ENCODE results near the gene GFRA1. TPM values are rescaled to one million over a fixed set of nuclear protein-coding genes. Genes with fewer than 3 reads are reported as not detected.

GFRA1 gene
- total and polyA plus RNA-seq, 2 donors (not counting 1 experiment from before 2014, with no cell fraction given) = not detected

- TF ChIP-seq CTCF (IDR thresholded peaks at IDR 0.05) (no peak), EZH2 (IDR thresholded peaks at IDR 0.05; ENCODE audit: borderline replicate concordance, insufficient read depth, low read depth, low read length, poor library complexity, severe bottlenecking) (no peak)
- intact Hi-C loops (cut with micrococcal nuclease) = no loop called here
- ATAC-seq (ENCODE audit: low read depth) = no peak
Observed at GRCh38 chr10:116198676-116199035, 74.3 kb downstream of the GFRA1 start.

GRCh38 chr10:116197946-116198675, 74.9 kb downstream of the GFRA1 start:
- peaks cover 0 to 10% (median 4%) of the 10 kb centered on the region in 3 donors for H3K9me3 ChIP-seq (ENCODE audit: control extremely low read depth in 1 of 3, control insufficient read depth in 2 of 3, insufficient read depth in 1 of 3, low read length in 2 of 3)
- CTCF ChIA-PET = no interaction called here
- no peak overlapping the region for H3K4me3 Mint-ChIP-seq
- H3K4me2 ChIP-seq (replicated peaks; ENCODE audit: low read depth, low read length, poor library complexity, severe bottlenecking) = no peak overlapping the region
- H3K27me3 ChIP-seq (replicated peaks in 1 of 4; ENCODE audit: control extremely low read depth in 1 of 4, control insufficient read depth in 3 of 4, insufficient read depth in 4 of 4, low read length in 3 of 4) = no peaks in the 10 kb centered on the region
- intact Hi-C loops (cut with micrococcal nuclease) = no loop called here
- ATAC-seq (ENCODE audit: low read depth) (no peak), DNase-seq (no peak)
- POLR2A ChIA-PET = no interaction called here
- H3K27ac Mint-ChIP-seq = no peak overlapping the region
- WGBS (ENCODE audit: insufficient coverage) = 42% methylated on average over 7 of the region's 12 CpGs
- H3K9me3 Mint-ChIP-seq (ENCODE audit: insufficient read depth) = no peaks in the 10 kb centered on the region
- no peak overlapping the region for H3K27ac ChIP-seq (ENCODE audit: low read length in 2 of 2)
- H3K4me1 ChIP-seq (ENCODE audit: control insufficient read depth in 2 of 2, insufficient read depth in 2 of 2, low read length in 2 of 2) = no peaks in the 10 kb centered on the region
- TF ChIP-seq EZH2 (IDR thresholded peaks at IDR 0.05; ENCODE audit: borderline replicate concordance, insufficient read depth, low read depth, low read length, poor library complexity, severe bottlenecking) (no peak), CTCF (IDR thresholded peaks at IDR 0.05) (no peak)
- no peak overlapping the region for H2AFZ ChIP-seq (ENCODE audit: insufficient read depth, low read depth, low read length, poor library complexity, severe bottlenecking)
- no peak overlapping the region for H3K4me3 ChIP-seq (ENCODE audit: control extremely low read depth in 1 of 5, extremely low read depth in 1 of 5, insufficient read depth in 1 of 5, low read depth in 2 of 5, low read length in 4 of 5)
- no peaks in the 10 kb centered on the region for H4K20me1 ChIP-seq (ENCODE audit: control insufficient read depth, insufficient read depth, low read length, poor library complexity, severe bottlenecking)
- H3K36me3 ChIP-seq (replicated peaks in 1 of 2; ENCODE audit: control extremely low read depth in 1 of 2, control insufficient read depth in 1 of 2, extremely low read depth in 1 of 2, insufficient read depth in 2 of 2, low read length in 1 of 2) = no peaks in the 10 kb centered on the region
- H3K79me2 ChIP-seq (ENCODE audit: control insufficient read depth, insufficient read depth, low read length) = no peaks in the 10 kb centered on the region
- no peaks in the 10 kb centered on the region for H3K27me3 Mint-ChIP-seq
- H3K4me1 Mint-ChIP-seq = no peaks in the 10 kb centered on the region
- no peak overlapping the region for H3K9ac ChIP-seq (ENCODE audit: low read length)

More at GRCh38 chr10:116198676-116199035, 74.3 kb downstream of the GFRA1 start:
- H3K9me3 ChIP-seq (ENCODE audit: control extremely low read depth in 1 of 3, control insufficient read depth in 2 of 3, insufficient read depth in 1 of 3, low read length in 2 of 3) = peaks cover 0 to 7% (median 4%) of the 10 kb centered on the region in 3 donors
- Mint-ChIP-seq H3K27me3 (no peaks in the 10 kb centered on the region), H3K4me3 (no peak overlapping the region), H3K9me3 (ENCODE audit: insufficient read depth) (no peaks in the 10 kb centered on the region), H3K4me1 (no peaks in the 10 kb centered on the region), H3K27ac (no peak overlapping the region)
- no peak for DNase-seq
- H4K20me1 ChIP-seq (ENCODE audit: control insufficient read depth, insufficient read depth, low read length, poor library complexity, severe bottlenecking) = no peaks in the 10 kb centered on the region
- H3K79me2 ChIP-seq (ENCODE audit: control insufficient read depth, insufficient read depth, low read length) = no peaks in the 10 kb centered on the region
- H3K36me3 ChIP-seq (replicated peaks in 1 of 2; ENCODE audit: control extremely low read depth in 1 of 2, control insufficient read depth in 1 of 2, extremely low read depth in 1 of 2, insufficient read depth in 2 of 2, low read length in 1 of 2) = no peaks in the 10 kb centered on the region
- ChIA-PET POLR2A (no interaction called here), CTCF (no interaction called here)
- no peak overlapping the region for H3K4me3 ChIP-seq (ENCODE audit: control extremely low read depth in 1 of 5, extremely low read depth in 1 of 5, insufficient read depth in 1 of 5, low read depth in 2 of 5, low read length in 4 of 5)
- no CpG with 5 or more reads among the region's 4 CpGs for WGBS (ENCODE audit: insufficient coverage)
- no peaks in the 10 kb centered on the region for H3K4me1 ChIP-seq (ENCODE audit: control insufficient read depth in 2 of 2, insufficient read depth in 2 of 2, low read length in 2 of 2)
- no peak overlapping the region for H3K27ac ChIP-seq (ENCODE audit: low read length in 2 of 2)
- H3K4me2 ChIP-seq (replicated peaks; ENCODE audit: low read depth, low read length, poor library complexity, severe bottlenecking) = no peak overlapping the region
- H2AFZ ChIP-seq (ENCODE audit: insufficient read depth, low read depth, low read length, poor library complexity, severe bottlenecking) = no peak overlapping the region
- H3K9ac ChIP-seq (ENCODE audit: low read length) = no peak overlapping the region
- no peaks in the 10 kb centered on the region for H3K27me3 ChIP-seq (replicated peaks in 1 of 4; ENCODE audit: control extremely low read depth in 1 of 4, control insufficient read depth in 3 of 4, insufficient read depth in 4 of 4, low read length in 3 of 4)

Measured in B cell (primary cell).